Cardiac fibroblast (primary cell): Measurements from ENCODE around the gene CTDNEP1.
"Not testable (repeated sequence)": the region's sequence is repeated elsewhere in the genome, so short reads cannot be mapped to it uniquely, and the experiment has no call there.

Source experiments
- DNase-seq, 2 donors: peaks; one replicate each; pipeline versions ENCODE4 v3.0.0 to v3.0.0-alpha.2; 2010; ENCODE audit warnings: low read depth in 2 of 2
- H3K4me3 ChIP-seq, 2 donors: replicated peaks in 1 of 2; 1 replicate in 1 of 2; 2 replicates in 1 of 2; pipeline ENCODE4 v1.5.1; 2011; ENCODE audit warnings: low read depth in 2 of 2, low read length in 2 of 2, mild to moderate bottlenecking in 2 of 2, moderate library complexity in 1 of 2
- TF ChIP-seq, protein P1 (sequence below): IDR thresholded peaks from one replicate; pipeline ENCODE4 v1.5.1; 2011; ENCODE audit warnings: low read depth, mild to moderate bottlenecking, low read length, inconsistent platforms

CTDNEP1 gene

DNA sequence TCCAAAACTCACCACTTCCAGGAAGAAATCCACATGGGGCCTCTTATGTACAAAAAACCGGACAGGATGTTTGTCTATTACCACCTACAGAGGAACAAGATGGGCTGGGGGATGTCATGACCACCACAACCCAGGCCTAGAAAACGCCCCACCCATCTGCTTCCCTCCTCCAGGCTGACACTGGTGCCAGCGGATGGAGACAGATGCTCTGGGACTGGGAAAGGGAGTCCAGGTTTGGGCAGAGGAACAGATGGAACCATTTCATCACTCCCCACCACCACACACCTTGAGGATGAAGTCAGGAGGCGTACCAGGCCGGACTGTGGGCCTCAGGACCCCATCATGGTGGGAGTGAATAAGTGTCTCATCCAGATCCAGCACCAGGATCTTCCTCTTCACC, 4.8 kb downstream of the CTDNEP1 start:
- DNase-seq: no peak
- no peak overlapping the region for H3K4me3 ChIP-seq
- TF ChIP-seq, protein P1, sequence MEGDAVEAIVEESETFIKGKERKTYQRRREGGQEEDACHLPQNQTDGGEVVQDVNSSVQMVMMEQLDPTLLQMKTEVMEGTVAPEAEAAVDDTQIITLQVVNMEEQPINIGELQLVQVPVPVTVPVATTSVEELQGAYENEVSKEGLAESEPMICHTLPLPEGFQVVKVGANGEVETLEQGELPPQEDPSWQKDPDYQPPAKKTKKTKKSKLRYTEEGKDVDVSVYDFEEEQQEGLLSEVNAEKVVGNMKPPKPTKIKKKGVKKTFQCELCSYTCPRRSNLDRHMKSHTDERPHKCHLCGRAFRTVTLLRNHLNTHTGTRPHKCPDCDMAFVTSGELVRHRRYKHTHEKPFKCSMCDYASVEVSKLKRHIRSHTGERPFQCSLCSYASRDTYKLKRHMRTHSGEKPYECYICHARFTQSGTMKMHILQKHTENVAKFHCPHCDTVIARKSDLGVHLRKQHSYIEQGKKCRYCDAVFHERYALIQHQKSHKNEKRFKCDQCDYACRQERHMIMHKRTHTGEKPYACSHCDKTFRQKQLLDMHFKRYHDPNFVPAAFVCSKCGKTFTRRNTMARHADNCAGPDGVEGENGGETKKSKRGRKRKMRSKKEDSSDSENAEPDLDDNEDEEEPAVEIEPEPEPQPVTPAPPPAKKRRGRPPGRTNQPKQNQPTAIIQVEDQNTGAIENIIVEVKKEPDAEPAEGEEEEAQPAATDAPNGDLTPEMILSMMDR: no peak

DNA sequence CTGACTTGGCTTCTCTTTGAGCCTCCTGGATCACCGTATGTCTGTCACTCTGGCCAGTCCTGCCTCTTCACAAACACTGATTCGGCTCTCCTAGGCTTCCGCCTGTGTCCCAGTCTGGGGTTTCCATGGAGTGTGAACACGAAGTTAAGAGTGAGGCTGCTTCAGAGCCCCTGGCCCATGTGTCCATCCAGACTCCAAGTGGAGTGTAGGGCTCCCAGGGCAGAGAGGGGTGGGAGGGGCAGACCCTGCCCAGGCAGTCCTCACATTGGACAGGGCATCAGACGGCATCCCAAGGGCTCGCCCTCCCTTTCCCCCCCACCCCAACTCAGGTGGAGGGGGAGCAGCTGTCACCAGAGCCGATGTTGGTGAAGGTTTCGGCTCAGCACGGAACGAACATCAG, 7.7 kb downstream of the CTDNEP1 start:
- not testable (repeated sequence) for DNase-seq, H3K4me3 ChIP-seq

DNA sequence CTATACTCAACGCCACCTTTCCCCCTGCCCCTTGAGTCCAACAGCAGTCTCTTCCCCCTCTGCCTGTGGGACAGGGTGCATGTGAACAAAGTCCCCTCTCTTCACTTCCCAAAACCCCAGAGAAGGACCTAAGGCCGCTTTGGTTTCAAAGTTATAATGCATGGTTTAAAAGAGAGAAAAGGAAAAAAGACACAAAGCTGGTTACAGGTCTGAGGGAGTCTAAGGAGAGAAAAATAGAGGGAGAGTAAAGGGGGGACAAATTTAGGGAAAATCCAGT, 8.1 kb downstream of the CTDNEP1 start:
- no peak for DNase-seq
- peak overlapping the region; percentile 76 to 95 for H3K4me3 ChIP-seq
- TF ChIP-seq, protein P1: no peak

DNA sequence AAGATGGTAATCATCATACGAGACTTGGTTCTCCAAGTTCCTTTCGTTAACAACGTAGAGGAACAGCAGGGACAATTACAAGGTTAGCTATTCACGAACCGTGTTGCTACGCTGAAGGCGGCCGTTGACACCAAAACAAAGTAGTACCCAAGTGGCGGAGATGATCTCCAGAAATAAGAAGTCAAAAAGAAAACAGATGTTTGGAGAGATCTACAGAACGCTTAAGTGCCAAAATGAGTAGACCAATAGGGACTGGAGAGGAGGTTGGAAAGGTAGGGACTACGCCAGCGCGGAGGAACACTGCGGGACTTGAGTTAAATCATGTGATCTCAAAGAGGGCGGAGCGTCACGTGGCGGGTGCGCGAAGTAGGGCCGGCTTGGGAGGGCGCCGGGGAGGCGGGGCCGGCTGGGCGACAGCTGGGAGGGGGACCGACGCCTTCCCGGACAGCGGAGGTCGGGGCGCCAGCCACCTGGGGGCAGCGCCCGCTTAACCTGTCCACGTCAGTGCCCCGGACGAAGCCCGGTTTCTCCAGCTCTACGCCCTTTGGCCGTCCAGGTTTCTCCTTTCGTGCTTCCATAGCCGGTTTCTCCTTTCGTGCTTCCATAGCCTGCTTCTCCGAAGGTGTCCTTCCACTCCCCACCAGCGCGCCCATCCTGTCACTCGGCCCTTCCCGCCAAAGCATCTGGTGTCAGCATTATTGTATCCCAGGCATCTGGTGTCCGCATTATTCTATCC, 8.6 kb downstream of the CTDNEP1 start:
- TF ChIP-seq, protein P1: no peak
- H3K4me3 ChIP-seq: peak overlapping the region; percentile 76 to 95
- peak; percentile 98 for DNase-seq

DNA sequence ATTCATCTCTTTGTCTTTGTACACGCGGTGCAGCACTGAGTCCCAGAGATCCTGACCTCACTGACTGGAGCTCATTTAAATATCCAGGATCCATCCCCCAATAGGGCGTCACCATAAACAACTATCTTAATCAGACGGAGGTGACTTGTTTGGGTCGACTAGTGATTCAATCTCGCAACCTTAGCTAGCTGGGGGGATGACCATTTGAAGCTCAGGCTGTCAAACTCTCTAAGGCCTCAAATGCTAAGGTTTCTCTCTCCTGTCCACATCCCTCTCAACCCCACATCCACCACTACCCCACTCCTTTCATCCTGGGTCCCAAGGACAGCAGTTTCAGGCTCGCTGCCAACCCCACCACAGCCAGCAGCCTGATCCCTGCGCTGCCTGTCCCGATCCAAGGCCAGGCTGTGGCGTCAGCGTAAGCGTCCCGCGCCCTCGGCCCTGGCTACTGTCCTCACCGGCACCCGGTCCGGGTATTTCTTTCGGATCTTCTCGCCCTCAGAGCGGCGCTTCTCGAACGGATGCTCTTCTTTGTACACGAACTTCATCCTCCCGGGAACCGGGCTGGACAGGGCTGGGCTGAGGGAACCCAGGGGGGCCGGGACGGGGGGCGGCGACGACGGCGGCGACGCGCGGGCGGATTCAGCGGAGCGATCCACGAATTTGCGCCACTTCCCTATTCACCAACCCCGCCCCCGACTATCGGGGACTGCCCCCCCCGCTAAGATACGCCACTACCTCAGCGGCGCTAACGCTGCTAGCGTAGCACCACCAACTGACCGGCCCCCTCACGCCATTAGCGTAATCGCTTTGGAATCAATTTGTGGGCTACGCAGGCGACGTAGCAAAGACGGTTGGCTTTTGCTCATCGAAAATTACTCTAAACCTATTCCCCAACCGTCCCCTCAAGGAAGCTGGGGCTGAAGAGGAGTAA, 9.5 kb downstream of the CTDNEP1 start, which contains the start of gene GABARAP:
TSS of gene GABARAP (minus strand) at position 667 of the 934 bp plus-strand sequence. CDS start at position 548, 119 bp downstream.
- TF ChIP-seq, protein P1: no peak
- peak within 1 kb of the TSS; percentile 76 to 95 for H3K4me3 ChIP-seq
- DNase-seq: peak; percentile 95 to 97

DNA sequence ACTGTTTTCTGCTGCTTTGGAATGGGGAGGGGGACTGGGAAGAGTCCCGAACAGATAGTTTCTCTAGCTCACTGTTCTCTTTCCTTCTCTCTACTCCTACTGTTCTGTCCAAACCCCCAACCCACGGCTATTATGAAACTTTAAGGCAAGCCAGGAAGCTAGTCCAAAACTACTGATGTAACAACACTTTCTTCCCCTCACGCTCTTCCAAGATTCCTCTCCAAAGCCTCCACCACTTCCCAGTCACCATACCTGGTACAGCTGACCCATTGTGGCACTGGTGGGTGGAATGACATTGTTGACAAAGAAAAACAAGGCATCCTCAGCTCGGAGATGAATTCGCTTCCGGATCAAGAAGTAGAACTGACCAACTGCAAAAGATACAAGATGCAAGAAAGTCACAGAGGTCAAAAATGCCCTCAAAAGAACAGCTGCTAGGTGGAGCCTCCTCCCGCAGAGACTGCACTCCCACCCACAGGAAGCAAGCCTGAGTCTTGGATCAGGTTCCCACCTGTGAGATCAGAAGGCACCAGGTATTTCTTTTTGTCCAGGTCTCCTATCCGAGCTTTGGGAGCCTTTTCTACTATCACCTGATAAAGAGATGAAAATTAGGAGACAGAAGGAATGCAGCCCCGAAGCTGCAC, 10.3 kb downstream of the CTDNEP1 start:
- no peak for DNase-seq
- peak overlapping the region; percentile 76 to 95 for H3K4me3 ChIP-seq
- TF ChIP-seq, protein P1: no peak

DNA sequence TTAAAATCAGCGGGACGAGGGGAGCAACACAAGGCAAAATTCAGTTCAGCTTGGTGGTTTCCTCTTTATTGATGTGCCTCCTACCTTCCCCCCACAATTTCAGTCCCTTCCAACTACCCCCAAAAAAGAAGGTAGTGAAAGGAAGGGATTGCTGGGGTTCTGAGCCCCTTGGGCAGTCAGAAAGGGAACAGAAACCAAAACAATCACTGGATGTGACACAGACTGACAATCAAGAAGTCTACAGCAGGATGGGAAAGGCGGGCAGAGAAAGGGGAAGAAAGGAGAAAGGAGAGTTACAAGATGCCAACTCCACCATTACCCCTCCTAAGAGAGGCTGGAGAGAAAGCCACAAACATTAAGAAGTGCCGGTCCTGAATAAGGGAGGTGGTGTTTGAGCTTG, 11.2 kb downstream of the CTDNEP1 start:
- no peak for DNase-seq
- H3K4me3 ChIP-seq: peak overlapping the region in 1 of 2 donors; percentile 76
- TF ChIP-seq, protein P1: no peak
